Measurements from ENCODE around the gene POC1B. TPM values are rescaled to one million over a fixed set of nuclear protein-coding genes. Genes with fewer than 3 reads are reported as not detected.

The POC1B gene
- polyA plus RNA-seq, 1 donor (not counting 4 experiments of a cell fraction or from before 2014, with no cell fraction given), result 16.4 TPM

DNA sequence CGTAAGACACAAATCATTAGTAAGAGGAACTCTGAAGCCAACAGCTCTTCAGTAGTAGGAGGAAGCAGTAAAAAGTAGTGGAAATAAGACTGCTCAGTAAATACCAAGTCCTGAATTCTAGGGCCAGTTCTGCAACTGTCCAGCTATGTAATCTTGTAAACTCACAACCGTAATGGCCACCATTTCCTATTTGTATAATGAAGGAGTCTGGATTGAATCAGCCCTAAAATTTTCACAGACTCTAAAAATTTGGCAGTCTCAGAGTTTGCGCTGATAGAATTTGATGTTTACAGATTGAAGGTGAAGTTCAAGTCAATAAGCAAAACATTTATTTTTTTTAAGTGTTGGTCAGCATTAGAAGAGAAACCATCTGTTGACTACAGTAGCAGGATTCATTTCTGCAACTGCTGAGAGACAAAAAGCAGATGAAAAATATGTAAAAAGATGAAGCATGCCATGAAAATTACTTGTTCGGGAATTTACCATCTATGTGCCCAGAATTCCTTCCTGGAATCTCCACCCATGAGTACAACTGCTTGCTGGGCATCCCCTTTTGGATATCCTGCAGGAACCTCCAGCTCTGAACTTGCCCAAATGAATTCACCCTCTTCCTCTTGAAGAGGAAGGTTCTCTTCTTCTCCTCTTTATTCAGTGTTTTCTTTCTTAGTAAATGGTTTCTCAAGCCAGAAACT is 48.8 kb downstream of the POC1B start:
- peaks cover 7% of the 10 kb centered on the region for H3K4me1 ChIP-seq (ENCODE audit: control insufficient read depth, extremely low read depth, insufficient read depth, low read length)
- H3K9ac ChIP-seq (ENCODE audit: control insufficient read depth, extremely low read depth, insufficient read depth, low read length), result no peak overlapping the region
- TF ChIP-seq, protein P1, sequence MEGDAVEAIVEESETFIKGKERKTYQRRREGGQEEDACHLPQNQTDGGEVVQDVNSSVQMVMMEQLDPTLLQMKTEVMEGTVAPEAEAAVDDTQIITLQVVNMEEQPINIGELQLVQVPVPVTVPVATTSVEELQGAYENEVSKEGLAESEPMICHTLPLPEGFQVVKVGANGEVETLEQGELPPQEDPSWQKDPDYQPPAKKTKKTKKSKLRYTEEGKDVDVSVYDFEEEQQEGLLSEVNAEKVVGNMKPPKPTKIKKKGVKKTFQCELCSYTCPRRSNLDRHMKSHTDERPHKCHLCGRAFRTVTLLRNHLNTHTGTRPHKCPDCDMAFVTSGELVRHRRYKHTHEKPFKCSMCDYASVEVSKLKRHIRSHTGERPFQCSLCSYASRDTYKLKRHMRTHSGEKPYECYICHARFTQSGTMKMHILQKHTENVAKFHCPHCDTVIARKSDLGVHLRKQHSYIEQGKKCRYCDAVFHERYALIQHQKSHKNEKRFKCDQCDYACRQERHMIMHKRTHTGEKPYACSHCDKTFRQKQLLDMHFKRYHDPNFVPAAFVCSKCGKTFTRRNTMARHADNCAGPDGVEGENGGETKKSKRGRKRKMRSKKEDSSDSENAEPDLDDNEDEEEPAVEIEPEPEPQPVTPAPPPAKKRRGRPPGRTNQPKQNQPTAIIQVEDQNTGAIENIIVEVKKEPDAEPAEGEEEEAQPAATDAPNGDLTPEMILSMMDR (optimal IDR thresholded peaks at IDR 0.05 in 1 of 3, IDR thresholded peaks at IDR 0.05 in 1 of 3, conservative IDR thresholded peaks at IDR 0.05 in 1 of 3; ENCODE audit: extremely low read depth in 1 of 3, insufficient read depth in 2 of 3, low read length in 3 of 3), result no peak
- no peak for TF ChIP-seq EZH2 (IDR thresholded peaks at IDR 0.05; ENCODE audit: low read length)
- H3K9me3 ChIP-seq (ENCODE audit: control insufficient read depth, low read depth, low read length), result no peaks in the 10 kb centered on the region
- no peak overlapping the region for H2AFZ ChIP-seq (ENCODE audit: control insufficient read depth, low read length)
- no peaks in the 10 kb centered on the region for H4K20me1 ChIP-seq (ENCODE audit: control insufficient read depth, extremely low read depth, insufficient read depth, low read length)
- no peak overlapping the region for H3K4me3 ChIP-seq (ENCODE audit: control insufficient read depth in 2 of 3, extremely low read depth in 1 of 3, insufficient read depth in 2 of 3, low read depth in 1 of 3, low read length in 3 of 3)
- H3K27ac ChIP-seq (ENCODE audit: control insufficient read depth, insufficient read depth, low read length), result no peak overlapping the region
- dilution Hi-C loops (cut with MboI; ENCODE audit: extremely low pct_ligation_motif_present, low sequenced_read_pairs), result no loop called here
- H3K9me1 ChIP-seq (ENCODE audit: control insufficient read depth, extremely low read depth, insufficient read depth, low read length), result no peaks in the 10 kb centered on the region
- DNase-seq (ENCODE audit: low read depth, low spot score) (no peak), FAIRE-seq (no peak)
- no peaks in the 10 kb centered on the region for H3K27me3 ChIP-seq (ENCODE audit: control insufficient read depth, extremely low read depth, insufficient read depth, low read length)
- no peaks in the 10 kb centered on the region for H3K79me2 ChIP-seq (ENCODE audit: control insufficient read depth, insufficient read depth, low read length)
- no peaks in the 10 kb centered on the region for H3K36me3 ChIP-seq (ENCODE audit: control insufficient read depth in 2 of 2, extremely low read depth in 1 of 2, insufficient read depth in 2 of 2, low read length in 2 of 2)
- no peak overlapping the region for H3K4me2 ChIP-seq (ENCODE audit: control insufficient read depth, extremely low read depth, insufficient read depth, low read depth, low read length)

DNA sequence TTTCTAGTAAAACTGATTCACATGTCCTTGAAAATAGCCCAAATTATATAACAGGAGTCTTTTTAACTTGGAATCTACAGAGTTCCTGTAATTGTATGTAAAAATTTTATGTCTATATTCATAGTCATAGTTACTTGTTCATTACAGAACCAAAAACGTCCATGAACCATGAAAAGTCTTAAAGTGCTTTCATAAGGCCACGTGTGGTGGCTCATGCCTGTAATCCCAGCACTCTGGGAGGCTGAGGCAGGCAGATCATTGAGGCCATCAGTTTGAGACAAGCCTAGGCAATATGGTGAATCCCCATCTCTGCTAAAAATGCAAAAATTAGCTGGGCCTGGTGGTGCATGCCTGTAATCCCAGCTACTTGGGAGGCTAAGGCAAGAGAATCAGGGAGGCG is 49.6 kb downstream of the POC1B start:
- Histone ChIP-seq H3K4me2 (ENCODE audit: control insufficient read depth, extremely low read depth, insufficient read depth, low read depth, low read length) (no peak overlapping the region), H3K4me3 (ENCODE audit: control insufficient read depth in 2 of 3, extremely low read depth in 1 of 3, insufficient read depth in 2 of 3, low read depth in 1 of 3, low read length in 3 of 3) (no peak overlapping the region), H4K20me1 (ENCODE audit: control insufficient read depth, extremely low read depth, insufficient read depth, low read length) (no peaks in the 10 kb centered on the region), H3K36me3 (ENCODE audit: control insufficient read depth in 2 of 2, extremely low read depth in 1 of 2, insufficient read depth in 2 of 2, low read length in 2 of 2) (no peaks in the 10 kb centered on the region), H3K4me1 (ENCODE audit: control insufficient read depth, extremely low read depth, insufficient read depth, low read length) (peaks cover 10% of the 10 kb centered on the region), H3K9ac (ENCODE audit: control insufficient read depth, extremely low read depth, insufficient read depth, low read length) (no peak overlapping the region), H3K9me3 (ENCODE audit: control insufficient read depth, low read depth, low read length) (no peaks in the 10 kb centered on the region), H2AFZ (ENCODE audit: control insufficient read depth, low read length) (no peak overlapping the region), H3K27me3 (ENCODE audit: control insufficient read depth, extremely low read depth, insufficient read depth, low read length) (no peaks in the 10 kb centered on the region), H3K79me2 (ENCODE audit: control insufficient read depth, insufficient read depth, low read length) (no peaks in the 10 kb centered on the region), H3K27ac (ENCODE audit: control insufficient read depth, insufficient read depth, low read length) (no peak overlapping the region), H3K9me1 (ENCODE audit: control insufficient read depth, extremely low read depth, insufficient read depth, low read length) (no peaks in the 10 kb centered on the region)
- DNase-seq (ENCODE audit: low read depth, low spot score) (no peak), FAIRE-seq (no peak)
- dilution Hi-C loops (cut with MboI; ENCODE audit: extremely low pct_ligation_motif_present, low sequenced_read_pairs), result no loop called here
- no peak for TF ChIP-seq EZH2 (IDR thresholded peaks at IDR 0.05; ENCODE audit: low read length)
- TF ChIP-seq, protein P1 (optimal IDR thresholded peaks at IDR 0.05 in 1 of 3, IDR thresholded peaks at IDR 0.05 in 1 of 3, conservative IDR thresholded peaks at IDR 0.05 in 1 of 3; ENCODE audit: extremely low read depth in 1 of 3, insufficient read depth in 2 of 3, low read length in 3 of 3), result no peak

Data from keratinocyte (primary cell).